OCI-LY7 (cell line): ENCODE data around the gene PRKAG2. TPM values are rescaled to one million over a fixed set of nuclear protein-coding genes. Genes with fewer than 3 reads are reported as not detected.

Experiments used
- BruUV-seq: library from RNA; stranded (reverse); fragments of 400-500 nt; replicated peaks from 2 replicates; lab custom pipeline; 2021; lab: Mats Ljungman, UMichigan
- CTCF ChIA-PET: fragments of 300-600 bp; sonication (Branson Sonifier 250); formaldehyde crosslinking; loops from one replicate; lab custom pipeline; 2022; ENCODE audit warnings: antibody characterized with exemption; ENCODE audit not compliant: unreplicated experiment; lab: Charles Lee
- POLR2A ChIA-PET: fragments of 300-600 bp; sonication (Branson Sonifier 250); formaldehyde crosslinking; loops from one replicate; lab custom pipeline; 2022; ENCODE audit warnings: antibody characterized with exemption; lab: Charles Lee
- DNase-seq: peaks from one replicate; pipeline ENCODE4 v3.0.0-alpha.2; 2015; ENCODE audit warnings: low spot score
- H2AFZ ChIP-seq: fragments of 200-600 bp; sonication (generic), shearing (Covaris generic); 2 replicates; pipeline ENCODE4 v1.6.1; 2014; ENCODE audit warnings: mild to moderate bottlenecking, antibody characterized with exemption, low read length, moderate library complexity
- H3K27ac ChIP-seq: fragments of 200-600 bp; sonication (generic); 2 replicates; pipeline ENCODE4 v1.5.1; 2014; ENCODE audit warnings: mixed run types, low read depth, mild to moderate bottlenecking, moderate library complexity, low read length, inconsistent platforms; ENCODE audit not compliant: poor library complexity, severe bottlenecking
- H3K36me3 ChIP-seq: fragments of 200-600 bp; sonication (generic); 2 replicates; pipeline ENCODE4 v1.6.1; 2014; ENCODE audit warnings: mild to moderate bottlenecking, antibody characterized with exemption, low read length, moderate library complexity, mixed read lengths; ENCODE audit not compliant: insufficient read depth
- H3K4me1 ChIP-seq: fragments of 200-600 bp; sonication (generic); 2 replicates; pipeline ENCODE4 v1.5.1; 2014; ENCODE audit warnings: mild to moderate bottlenecking, low read length; ENCODE audit not compliant: insufficient read depth, poor library complexity, severe bottlenecking
- H3K4me2 ChIP-seq: fragments of 200-600 bp; sonication (generic); 2 replicates; pipeline ENCODE4 v1.6.1; 2014; ENCODE audit warnings: mild to moderate bottlenecking, low read length
- H3K4me3 ChIP-seq: fragments of 200-600 bp; sonication (generic); 2 replicates; pipeline ENCODE4 v1.5.1; 2014; ENCODE audit warnings: mild to moderate bottlenecking, low read depth, low read length; ENCODE audit not compliant: poor library complexity, severe bottlenecking
- H3K79me2 ChIP-seq: fragments of 200-600 bp; sonication (generic); 2 replicates; pipeline ENCODE4 v1.6.1; 2016; ENCODE audit warnings: low read depth, mild to moderate bottlenecking, low read length, moderate library complexity, mixed read lengths; ENCODE audit not compliant: insufficient read depth
- H3K9me2 ChIP-seq: fragments of 200-600 bp; sonication (generic); 2 replicates; pipeline ENCODE4 v1.6.1; 2016; ENCODE audit warnings: mild to moderate bottlenecking, low read length, mixed read lengths; ENCODE audit not compliant: insufficient read depth
- H3K9me3 ChIP-seq: fragments of 200-600 bp; sonication (generic); 2 replicates; pipeline ENCODE4 v1.6.1; 2014; ENCODE audit warnings: mild to moderate bottlenecking, mixed run types, low read length, mixed read lengths
- H4K20me1 ChIP-seq: fragments of 200-600 bp; sonication (generic); 2 replicates; pipeline ENCODE4 v1.6.1; 2014; ENCODE audit warnings: mild to moderate bottlenecking, antibody characterized with exemption, low read length, moderate library complexity, mixed read lengths; ENCODE audit not compliant: insufficient read depth
- EZH2phosphoT487 ChIP-seq: fragments of 200-600 bp; sonication (generic); IDR thresholded peaks from 2 replicates; pipeline ENCODE4 v1.6.1; 2018; ENCODE audit warnings: low read depth, borderline replicate concordance, mild to moderate bottlenecking, mixed run types, antibody characterized with exemption, low read length, moderate library complexity, mixed read lengths
- intact Hi-C: fragments of 100-400 bp; cut with micrococcal nuclease; formaldehyde crosslinking; loops from one replicate; pipeline ENCODE4 v1.10.0; 2022; ENCODE audit not compliant: unreplicated experiment
- total RNA-seq, 2 experiments: library from RNA; depleted of rRNA in 1 of 2; stranded (reverse); fragments of >200 nt in 1 of 2; shearing (Covaris generic) in 1 of 2; gene quantifications; 2 replicates each; pipeline ENCODE4 v1.2.3, GENCODE V29; 2014 to 2022
- TF ChIP-seq, protein P1 (sequence below): fragments of 200-600 bp; sonication (generic); conservative IDR thresholded peaks from 2 replicates; pipeline ENCODE4 v1.5.1; 2014; ENCODE audit warnings: mild to moderate bottlenecking, antibody characterized with exemption, low read length, moderate library complexity, mixed read lengths

PRKAG2 gene
- total RNA-seq, 2 experiments from 2014 or later = 1.2 to 5.1 TPM

DNA sequence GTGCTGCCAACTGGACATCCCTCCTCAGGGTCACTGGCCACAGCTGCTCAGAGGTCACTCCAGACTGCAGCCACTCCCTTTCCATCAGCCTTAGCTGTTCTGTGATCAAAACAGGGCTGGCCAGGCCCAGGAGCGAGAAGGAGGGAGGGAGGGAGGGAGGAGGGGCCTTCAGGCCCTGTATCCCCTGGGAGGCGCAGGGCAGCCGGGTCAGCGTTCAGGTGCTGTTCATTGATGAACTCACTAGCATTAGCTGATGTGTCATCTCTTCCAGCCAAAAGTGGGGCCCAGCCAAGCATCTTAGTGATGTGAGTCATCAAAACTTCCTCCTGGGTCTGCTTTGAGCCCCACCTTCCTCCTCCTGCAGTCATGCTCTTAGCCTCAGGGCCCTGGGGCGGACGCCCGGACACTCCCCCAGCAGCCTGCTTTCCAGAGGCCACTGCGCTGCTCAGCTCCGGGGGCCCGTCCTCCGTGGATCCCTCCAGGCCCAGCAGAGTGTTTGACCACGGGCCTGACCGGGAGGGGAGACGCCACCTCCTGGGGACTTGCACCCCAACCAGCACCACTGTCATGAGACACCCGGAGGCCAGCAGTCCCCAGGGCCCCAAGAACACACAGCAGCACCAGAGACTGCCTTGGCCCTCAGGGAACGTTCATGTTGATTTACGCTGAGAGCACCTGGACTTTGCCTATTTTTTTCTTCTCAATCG, 149.2 kb downstream of the PRKAG2 start:
- POLR2A ChIA-PET = interaction anchor here (0.6 kb wide), 1 partner anchor 344 kb away, joined by 3 read pairs; no protein-coding TSS in a partner anchor
- CTCF ChIA-PET = no interaction called here
- no peak overlapping the region for H2AFZ ChIP-seq

DNA sequence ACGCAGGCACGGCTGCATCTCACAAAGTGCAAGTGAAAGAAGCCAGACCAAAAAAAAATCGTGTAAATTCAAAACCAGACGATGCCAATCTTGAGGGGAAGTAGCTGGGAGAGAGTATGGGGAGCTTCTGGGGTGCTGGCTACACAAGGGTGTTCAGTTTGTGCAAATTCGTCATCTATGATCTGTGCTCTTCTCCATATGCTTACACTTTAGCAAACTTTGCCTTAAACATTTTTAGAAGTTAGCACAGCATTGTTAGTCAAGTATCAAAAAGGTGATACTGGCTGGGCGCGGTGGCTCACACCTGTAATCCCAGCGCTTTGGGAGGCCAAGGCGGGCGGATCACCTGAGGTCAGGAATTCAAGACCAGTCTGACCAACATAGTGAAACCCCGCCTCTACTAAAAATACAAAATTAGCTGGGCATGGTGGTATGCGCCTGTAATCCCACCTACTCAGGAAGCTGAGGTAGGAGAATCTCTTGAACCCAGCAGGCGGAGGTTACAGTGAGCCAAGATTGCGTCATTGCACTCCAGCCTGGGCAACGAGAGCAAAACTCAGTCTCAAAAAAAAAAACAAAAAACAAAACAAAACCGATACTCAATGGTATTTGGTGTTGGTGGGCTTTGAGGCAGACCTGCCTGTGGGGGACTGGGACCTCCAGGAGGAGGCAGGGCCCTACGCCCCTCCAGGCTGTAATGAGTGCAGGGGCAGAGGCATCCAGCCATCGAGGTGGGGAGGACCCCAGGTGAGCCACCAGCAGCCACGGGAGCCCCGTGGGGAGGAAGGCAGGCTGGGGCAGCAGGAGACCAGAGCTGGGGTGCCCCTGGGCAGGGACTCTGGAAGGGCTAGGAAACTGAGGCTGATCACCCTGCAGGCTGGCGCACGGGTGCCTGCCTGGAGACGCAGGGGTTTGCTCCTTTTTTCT, 150.0 kb downstream of the PRKAG2 start:
- Histone ChIP-seq H3K79me2 (no peaks in the 10 kb centered on the region), H2AFZ (no peak overlapping the region), H3K4me1 (no peaks in the 10 kb centered on the region), H4K20me1 (no peaks in the 10 kb centered on the region), H3K4me3 (no peak overlapping the region), H3K9me2 (no peaks in the 10 kb centered on the region), H3K27ac (no peak overlapping the region), H3K36me3 (no peaks in the 10 kb centered on the region), H3K4me2 (no peak overlapping the region), H3K9me3 (no peaks in the 10 kb centered on the region)
- no TSS peak for BruUV-seq
- no peak for DNase-seq
- no peak for TF ChIP-seq EZH2phosphoT487
- TF ChIP-seq, protein P1, sequence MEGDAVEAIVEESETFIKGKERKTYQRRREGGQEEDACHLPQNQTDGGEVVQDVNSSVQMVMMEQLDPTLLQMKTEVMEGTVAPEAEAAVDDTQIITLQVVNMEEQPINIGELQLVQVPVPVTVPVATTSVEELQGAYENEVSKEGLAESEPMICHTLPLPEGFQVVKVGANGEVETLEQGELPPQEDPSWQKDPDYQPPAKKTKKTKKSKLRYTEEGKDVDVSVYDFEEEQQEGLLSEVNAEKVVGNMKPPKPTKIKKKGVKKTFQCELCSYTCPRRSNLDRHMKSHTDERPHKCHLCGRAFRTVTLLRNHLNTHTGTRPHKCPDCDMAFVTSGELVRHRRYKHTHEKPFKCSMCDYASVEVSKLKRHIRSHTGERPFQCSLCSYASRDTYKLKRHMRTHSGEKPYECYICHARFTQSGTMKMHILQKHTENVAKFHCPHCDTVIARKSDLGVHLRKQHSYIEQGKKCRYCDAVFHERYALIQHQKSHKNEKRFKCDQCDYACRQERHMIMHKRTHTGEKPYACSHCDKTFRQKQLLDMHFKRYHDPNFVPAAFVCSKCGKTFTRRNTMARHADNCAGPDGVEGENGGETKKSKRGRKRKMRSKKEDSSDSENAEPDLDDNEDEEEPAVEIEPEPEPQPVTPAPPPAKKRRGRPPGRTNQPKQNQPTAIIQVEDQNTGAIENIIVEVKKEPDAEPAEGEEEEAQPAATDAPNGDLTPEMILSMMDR = no peak
- intact Hi-C loops = no loop called here
- CTCF ChIA-PET = interaction anchor here (0.6 kb wide), 1 partner anchor 128 kb away, joined by 8 read pairs; no protein-coding TSS in a partner anchor
- POLR2A ChIA-PET = interaction anchor here (0.6 kb wide), 1 partner anchor 343 kb away, joined by 3 read pairs; no protein-coding TSS in a partner anchor

More for the DNA sequence above, 149.2 kb downstream of the PRKAG2 start:
- intact Hi-C loops = no loop called here
- no peak overlapping the region for H3K4me3 ChIP-seq
- no peaks in the 10 kb centered on the region for H3K9me3 ChIP-seq
- no peaks in the 10 kb centered on the region for H4K20me1 ChIP-seq
- BruUV-seq = no TSS peak
- H3K79me2 ChIP-seq = no peaks in the 10 kb centered on the region
- no peak overlapping the region for H3K4me2 ChIP-seq
- H3K4me1 ChIP-seq = no peaks in the 10 kb centered on the region
- no peak for DNase-seq
- H3K9me2 ChIP-seq = no peaks in the 10 kb centered on the region
- no peaks in the 10 kb centered on the region for H3K36me3 ChIP-seq
- no peak for TF ChIP-seq EZH2phosphoT487
- TF ChIP-seq, protein P1 = no peak
- H3K27ac ChIP-seq = no peak overlapping the region
